Measurements from ENCODE around the gene CLSTN1. TPM values are rescaled to one million over a fixed set of nuclear protein-coding genes. Genes with fewer than 3 reads are reported as not detected.

The CLSTN1 gene
- total RNA-seq, 1 donor = 140 TPM

- Histone ChIP-seq H3K36me3 (ENCODE audit: insufficient read depth, low read length) (no peaks in the 10 kb centered on the region), H4K20me1 (ENCODE audit: insufficient read depth, low read length) (peaks cover 20% of the 10 kb centered on the region), H3K27ac (ENCODE audit: low read depth, low read length) (no peak overlapping the region), H3K9me3 (ENCODE audit: low read depth, low read length) (no peaks in the 10 kb centered on the region), H3K79me2 (ENCODE audit: insufficient read depth, low read length) (peaks cover 45% of the 10 kb centered on the region), H2AFZ (ENCODE audit: low read length) (no peak overlapping the region), H3K4me3 (ENCODE audit: insufficient read depth, low read length) (peak overlapping the region; percentile 91), H3K4me1 (ENCODE audit: insufficient read depth, low read length) (peaks cover 22% of the 10 kb centered on the region), H3K27me3 (ENCODE audit: insufficient read depth, low read length) (no peaks in the 10 kb centered on the region), H3K4me2 (ENCODE audit: insufficient read depth, low read length) (no peak overlapping the region)
- TF ChIP-seq CTCF (IDR thresholded peaks at IDR 0.05; ENCODE audit: extremely low read depth, low read depth, low read length) = no peak
- DNase-seq (ENCODE audit: insufficient read length, low spot score, missing footprints) = no peak
These were observed 147 bp downstream of the CLSTN1 start for GRCh38 chr1:9823693-9823942.

- H3K9me3 ChIP-seq (ENCODE audit: low read depth, low read length) = no peaks in the 10 kb centered on the region
- H3K79me2 ChIP-seq (ENCODE audit: insufficient read depth, low read length) = peaks cover 50% of the 10 kb centered on the region
- H3K4me3 ChIP-seq (ENCODE audit: insufficient read depth, low read length) = peak overlapping the region; percentile 91
- H4K20me1 ChIP-seq (ENCODE audit: insufficient read depth, low read length) = peaks cover 20% of the 10 kb centered on the region
- H3K27ac ChIP-seq (ENCODE audit: low read depth, low read length) = peak overlapping the region; percentile 2
- no peaks in the 10 kb centered on the region for H3K36me3 ChIP-seq (ENCODE audit: insufficient read depth, low read length)
- H2AFZ ChIP-seq (ENCODE audit: low read length) = peak overlapping the region; percentile 67
- DNase-seq (ENCODE audit: insufficient read length, low spot score, missing footprints) = peak; percentile 92
- TF ChIP-seq CTCF (IDR thresholded peaks at IDR 0.05; ENCODE audit: extremely low read depth, low read depth, low read length) = no peak
- H3K4me2 ChIP-seq (ENCODE audit: insufficient read depth, low read length) = peak overlapping the region; percentile 89
- H3K4me1 ChIP-seq (ENCODE audit: insufficient read depth, low read length) = peaks cover 22% of the 10 kb centered on the region
- no peaks in the 10 kb centered on the region for H3K27me3 ChIP-seq (ENCODE audit: insufficient read depth, low read length)
These were observed 670 bp downstream of the CLSTN1 start for GRCh38 chr1:9822897-9823692.

- Histone ChIP-seq H3K4me2 (ENCODE audit: insufficient read depth, low read length) (peak overlapping the region; percentile 89), H3K4me3 (ENCODE audit: insufficient read depth, low read length) (peak overlapping the region; percentile 91), H3K79me2 (ENCODE audit: insufficient read depth, low read length) (peaks cover 56% of the 10 kb centered on the region), H3K9me3 (ENCODE audit: low read depth, low read length) (no peaks in the 10 kb centered on the region), H3K36me3 (ENCODE audit: insufficient read depth, low read length) (no peaks in the 10 kb centered on the region), H3K4me1 (ENCODE audit: insufficient read depth, low read length) (peaks cover 22% of the 10 kb centered on the region), H4K20me1 (ENCODE audit: insufficient read depth, low read length) (peaks cover 20% of the 10 kb centered on the region), H3K27ac (ENCODE audit: low read depth, low read length) (peak overlapping the region; percentile 2), H3K27me3 (ENCODE audit: insufficient read depth, low read length) (no peaks in the 10 kb centered on the region), H2AFZ (ENCODE audit: low read length) (peak overlapping the region; percentile 67)
- no peak for TF ChIP-seq CTCF (IDR thresholded peaks at IDR 0.05; ENCODE audit: extremely low read depth, low read depth, low read length)
- DNase-seq (ENCODE audit: insufficient read length, low spot score, missing footprints) = peak; percentile 83
These were observed 1.3 kb downstream of the CLSTN1 start for GRCh38 chr1:9822490-9822889.

- TF ChIP-seq CTCF (IDR thresholded peaks at IDR 0.05; ENCODE audit: extremely low read depth, low read depth, low read length) = no peak
- DNase-seq (ENCODE audit: insufficient read length, low spot score, missing footprints) = no peak
These were observed 2.1 kb downstream of the CLSTN1 start for GRCh38 chr1:9821710-9822109.

More at GRCh38 chr1:9821710-9822109, 2.1 kb downstream of the CLSTN1 start:
- Histone ChIP-seq H2AFZ (ENCODE audit: low read length) (no peak overlapping the region), H3K9me3 (ENCODE audit: low read depth, low read length) (no peaks in the 10 kb centered on the region), H3K4me1 (ENCODE audit: insufficient read depth, low read length) (peaks cover 22% of the 10 kb centered on the region), H3K36me3 (ENCODE audit: insufficient read depth, low read length) (no peaks in the 10 kb centered on the region), H4K20me1 (ENCODE audit: insufficient read depth, low read length) (peaks cover 24% of the 10 kb centered on the region), H3K79me2 (ENCODE audit: insufficient read depth, low read length) (peaks cover 62% of the 10 kb centered on the region), H3K4me2 (ENCODE audit: insufficient read depth, low read length) (peak overlapping the region; percentile 89), H3K27ac (ENCODE audit: low read depth, low read length) (no peak overlapping the region), H3K4me3 (ENCODE audit: insufficient read depth, low read length) (no peak overlapping the region), H3K27me3 (ENCODE audit: insufficient read depth, low read length) (no peaks in the 10 kb centered on the region)
